PC-9 (cell line): ENCODE data around the gene ANKK1.

ENCODE experiments used
- CTCF ChIP-seq: fragments of 200-600 bp; sonication (generic); conservative IDR thresholded peaks from 2 replicates; pipeline ENCODE4 v1.6.1; 2017; ENCODE audit warnings: mixed run types, antibody characterized with exemption, mild to moderate bottlenecking, moderate library complexity
- EZH2 ChIP-seq: fragments of 200-600 bp; sonication (generic); IDR thresholded peaks from 2 replicates; pipeline ENCODE4 v1.8.0; 2017; ENCODE audit warnings: antibody characterized with exemption, low read depth

- TF ChIP-seq CTCF (no peak), EZH2 (no peak)
Observed at GRCh38 chr11:113407163-113407562, 19.6 kb downstream of the ANKK1 start.
